Measurements from ENCODE around the gene GPX7.

Gene GPX7

GRCh38 chr1:52553362-52554266 lies 48.6 kb upstream of the GPX7 start (continued):
- no peak for TF ChIP-seq ZNF623 (tag by site-specific recombination; IDR thresholded peaks at IDR 0.05)
- TF ChIP-seq ZBTB49 (tag by site-specific recombination; IDR thresholded peaks at IDR 0.05; ENCODE audit: low read depth): no peak
- TF ChIP-seq ZNF704 (tag by site-specific recombination; IDR thresholded peaks at IDR 0.05): no peak
- TF ChIP-seq PRDM2 (tag by site-specific recombination; IDR thresholded peaks at IDR 0.05; ENCODE audit: borderline replicate concordance): no peak
- TF ChIP-seq EGR2 (tag by site-specific recombination; IDR thresholded peaks at IDR 0.05; ENCODE audit: low read depth): peak; percentile 37; the same call in 1 of the 2 replicates
- no peak for TF ChIP-seq ZNF311 (tag by site-specific recombination; IDR thresholded peaks at IDR 0.05; ENCODE audit: borderline replicate concordance)
- no peak for TF ChIP-seq ZSCAN16 (tag by site-specific recombination; IDR thresholded peaks at IDR 0.05)
- no peak for TF ChIP-seq ZNF26 (tag by site-specific recombination; IDR thresholded peaks at IDR 0.05)
- 0 out of 2 replicates have a peak, but pooled peaks have one; percentile 13 for TF ChIP-seq ZBTB48 (tag by site-specific recombination; IDR thresholded peaks at IDR 0.05)
- peak; percentile 27; the same call in 1 of the 2 replicates for TF ChIP-seq KLF10 (tag by site-specific recombination; IDR thresholded peaks at IDR 0.05)
- TF ChIP-seq ZNF19 (tag by site-specific recombination; IDR thresholded peaks at IDR 0.05; ENCODE audit: low read depth): no peak
- no peak for TF ChIP-seq ZNF670 (tag by site-specific recombination; IDR thresholded peaks at IDR 0.05; ENCODE audit: low read depth)
- TF ChIP-seq ZNF10 (tag by site-specific recombination; IDR thresholded peaks at IDR 0.05): 0 out of 2 replicates have a peak, but pooled peaks have one; percentile 23
- no peak for TF ChIP-seq SALL2 (tag by site-specific recombination; IDR thresholded peaks at IDR 0.05; ENCODE audit: borderline replicate concordance)
- TF ChIP-seq ZFP69B (tag by site-specific recombination; IDR thresholded peaks at IDR 0.05): no peak
- TF ChIP-seq ZNF701 (tag by site-specific recombination; IDR thresholded peaks at IDR 0.05): no peak
- TF ChIP-seq ZNF521 (tag by site-specific recombination; IDR thresholded peaks at IDR 0.05): no peak
- no peak for TF ChIP-seq ZNF544 (tag by site-specific recombination; IDR thresholded peaks at IDR 0.05)
- TF ChIP-seq ZNF658 (tag by site-specific recombination; IDR thresholded peaks at IDR 0.05): no peak
- no peak for TF ChIP-seq ZNF510 (tag by site-specific recombination; IDR thresholded peaks at IDR 0.05; ENCODE audit: insufficient replicate concordance)
- no peak for TF ChIP-seq ZNF548 (tag by site-specific recombination; IDR thresholded peaks at IDR 0.05)
- peak; percentile 78 for TF ChIP-seq ZNF600 (tag by site-specific recombination; IDR thresholded peaks at IDR 0.05)
- TF ChIP-seq ZIC2 (tag by site-specific recombination; IDR thresholded peaks at IDR 0.05): no peak; the same call in 1 of the 2 replicates
- no peak for TF ChIP-seq ZNF707 (tag by site-specific recombination; IDR thresholded peaks at IDR 0.05)
- TF ChIP-seq ZNF624 (tag by site-specific recombination; IDR thresholded peaks at IDR 0.05): no peak
- TF ChIP-seq KLF1 (tag by site-specific recombination; IDR thresholded peaks at IDR 0.05): peak; percentile 63
- TF ChIP-seq ZNF645 (tag by site-specific recombination; IDR thresholded peaks at IDR 0.05): no peak
- peak; percentile 86; the same call in 1 of the 2 replicates for TF ChIP-seq ZSCAN30 (tag by site-specific recombination; IDR thresholded peaks at IDR 0.05)

Measured in HEK293 (cell line).